HepG2 (cell line): Measurements from ENCODE around the gene CDR2L. TPM values are rescaled to one million over a fixed set of nuclear protein-coding genes. Genes with fewer than 3 reads are reported as not detected.

ENCODE experiments used
- CEBPG ChIP-seq: IDR thresholded peaks from 2 replicates; pipeline ENCODE4 v1.6.1; 2016
- GTF3A ChIP-seq: sonication (generic); formaldehyde crosslinking; conservative IDR thresholded peaks from 2 replicates; pipeline ENCODE4 v1.4.0; 2020; ENCODE audit warnings: mild to moderate bottlenecking, missing genetic modification reagents
- JUNB ChIP-seq: sonication (generic); formaldehyde crosslinking; IDR thresholded peaks from 2 replicates; pipeline ENCODE4 v1.8.0; 2022; ENCODE audit warnings: missing genetic modification reagents, mild to moderate bottlenecking, borderline replicate concordance
- NCOA5 ChIP-seq: sonication (generic); formaldehyde crosslinking; IDR thresholded peaks from 2 replicates; pipeline ENCODE4 v1.4.0; 2020; ENCODE audit warnings: missing genetic modification reagents
- RAD21 ChIP-seq: fragments of 450-650 bp; formaldehyde crosslinking; IDR thresholded peaks from 2 replicates; pipeline ENCODE4 v1.5.0; 2020; ENCODE audit warnings: mild to moderate bottlenecking
- RELA ChIP-seq: sonication (generic); formaldehyde crosslinking; IDR thresholded peaks from 2 replicates; pipeline ENCODE4 v1.4.0; 2020; ENCODE audit warnings: missing genetic modification reagents
- ZFP36 ChIP-seq: fragments of 150-350 bp; IDR thresholded peaks from 2 replicates; pipeline ENCODE4 v1.6.1; 2018; ENCODE audit warnings: borderline replicate concordance, low read length, low read depth; ENCODE audit not compliant: partially characterized antibody
- ZNF713 ChIP-seq: sonication (generic); formaldehyde crosslinking; IDR thresholded peaks from 2 replicates; pipeline ENCODE4 v1.4.0; 2020; ENCODE audit warnings: mild to moderate bottlenecking, missing genetic modification reagents
- ZNF720 ChIP-seq: sonication (generic); formaldehyde crosslinking; IDR thresholded peaks from 2 replicates; pipeline ENCODE4 v1.4.0; 2020; ENCODE audit warnings: missing genetic modification reagents
- ZNF768 ChIP-seq: sonication (generic); formaldehyde crosslinking; IDR thresholded peaks from 2 replicates; pipeline ENCODE4 v1.4.0; 2020; ENCODE audit warnings: missing genetic modification reagents
- polyA plus RNA-seq, 8 experiments: library from polyadenylated mRNA; depleted of rRNA in 3 of 8; stranded (reverse) in 7 of 8; unstranded in 1 of 8; fragments of >200 nt; fragmentation: Illumina TruSeq in 4 of 8; extraction: Trizol in 4 of 8; gene quantifications; 2 replicates each; pipeline versions ENCODE4 v1.2.1 to v1.2.3, GENCODE V29; 2011 to 2016; ENCODE audit warnings: low read depth in 4 of 8, missing spikeins in 1 of 8, mixed read lengths in 1 of 8; ENCODE audit not compliant: insufficient read depth in 1 of 8
- total RNA-seq, 5 experiments: library from RNA; depleted of rRNA; stranded (reverse); fragments of >200 nt; fragmentation: Illumina TruSeq; extraction: Trizol; gene quantifications; 2 replicates each; pipeline ENCODE4 v1.2.3, GENCODE V29; 2016; ENCODE audit warnings: low read depth in 1 of 5
- TF ChIP-seq, protein P1 (sequence below): sonication (generic); formaldehyde crosslinking; IDR thresholded peaks from 2 replicates; pipeline ENCODE4 v1.8.0; 2022; ENCODE audit warnings: mild to moderate bottlenecking, missing genetic modification reagents, borderline replicate concordance
- TF ChIP-seq, protein P2 (sequence below): sonication (generic); formaldehyde crosslinking; IDR thresholded peaks from 2 replicates; pipeline ENCODE4 v1.4.0; 2020; ENCODE audit warnings: mild to moderate bottlenecking, missing genetic modification reagents
- TF ChIP-seq, protein P3 (sequence below): sonication (generic); formaldehyde crosslinking; IDR thresholded peaks from 2 replicates; pipeline ENCODE4 v1.5.0; 2020; ENCODE audit warnings: missing genetic modification reagents, mild to moderate bottlenecking, borderline replicate concordance
- TF ChIP-seq, protein P4 (sequence below): sonication (generic); formaldehyde crosslinking; IDR thresholded peaks from 2 replicates; pipeline ENCODE4 v1.8.0; 2023; ENCODE audit warnings: mild to moderate bottlenecking, missing genetic modification reagents

The CDR2L gene
- total and polyA plus RNA-seq, 2 of the 13 experiments (the other 11 are each of a cell fraction or from before 2014, with no cell fraction given) = 1.9 to 2.1 TPM

DNA sequence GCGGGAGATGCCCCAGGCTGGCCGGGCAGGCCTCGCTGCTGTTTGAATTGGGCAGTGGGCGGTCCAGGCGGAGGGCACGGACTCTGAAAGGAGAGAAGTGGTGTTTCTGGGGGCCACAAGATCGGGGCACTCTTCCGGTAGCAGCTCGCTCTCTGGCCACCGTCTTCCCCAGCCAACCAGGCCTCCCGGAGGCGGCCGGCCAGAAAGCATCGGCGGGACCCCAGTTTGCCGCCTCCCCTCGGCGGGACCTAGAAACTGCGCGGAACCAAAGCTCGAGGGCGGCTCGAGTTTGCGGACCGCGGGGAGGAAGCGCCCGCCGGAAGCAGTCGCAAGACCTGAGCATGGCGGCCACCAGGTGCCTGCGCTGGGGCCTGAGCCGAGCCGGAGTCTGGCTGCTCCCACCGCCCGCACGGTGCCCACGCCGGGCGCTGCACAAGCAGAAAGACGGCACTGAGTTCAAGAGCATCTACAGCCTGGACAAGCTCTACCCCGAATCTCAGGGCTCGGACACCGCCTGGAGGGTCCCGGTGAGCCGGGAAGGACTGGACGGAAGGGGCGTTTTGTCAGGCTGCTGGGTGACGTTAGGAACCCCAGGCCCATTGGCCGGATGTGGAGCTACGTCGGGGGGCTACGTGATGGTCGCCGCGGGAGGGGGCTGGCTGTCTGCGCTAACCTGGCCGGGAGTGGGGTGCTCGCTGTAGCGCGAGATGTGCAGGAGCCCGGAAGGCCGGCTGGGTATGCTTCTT, 25.1 kb downstream of the CDR2L start, which contains the start of gene MRPL58 (continued):
- TF ChIP-seq, protein P1, sequence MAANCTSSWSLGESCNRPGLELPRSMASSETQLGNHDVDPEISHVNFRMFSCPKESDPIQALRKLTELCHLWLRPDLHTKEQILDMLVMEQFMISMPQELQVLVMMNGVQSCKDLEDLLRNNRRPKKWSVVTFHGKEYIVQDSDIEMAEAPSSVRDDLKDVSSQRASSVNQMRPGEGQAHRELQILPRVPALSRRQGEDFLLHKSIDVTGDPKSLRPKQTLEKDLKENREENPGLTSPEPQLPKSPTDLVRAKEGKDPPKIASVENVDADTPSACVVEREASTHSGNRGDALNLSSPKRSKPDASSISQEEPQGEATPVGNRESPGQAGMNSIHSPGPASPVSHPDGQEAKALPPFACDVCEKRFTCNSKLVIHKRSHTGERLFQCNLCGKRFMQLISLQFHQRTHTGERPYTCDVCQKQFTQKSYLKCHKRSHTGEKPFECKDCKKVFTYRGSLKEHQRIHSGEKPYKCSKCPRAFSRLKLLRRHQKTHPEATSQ (CRISPR knock-in tag) = peak; percentile 94
- 0 out of 2 replicates have a peak, but pooled peaks have one; percentile 19 for TF ChIP-seq RELA (CRISPR knock-in tag)
- peak; percentile 48; the same call in 1 of the 2 replicates for TF ChIP-seq NCOA5 (CRISPR knock-in tag)
- peak; percentile 99 for TF ChIP-seq GTF3A (CRISPR knock-in tag)
- no peak for TF ChIP-seq ZFP36
- TF ChIP-seq ZNF720 (CRISPR knock-in tag) = 0 out of 2 replicates have a peak, but pooled peaks have one; percentile 46
- TF ChIP-seq, protein P2, sequence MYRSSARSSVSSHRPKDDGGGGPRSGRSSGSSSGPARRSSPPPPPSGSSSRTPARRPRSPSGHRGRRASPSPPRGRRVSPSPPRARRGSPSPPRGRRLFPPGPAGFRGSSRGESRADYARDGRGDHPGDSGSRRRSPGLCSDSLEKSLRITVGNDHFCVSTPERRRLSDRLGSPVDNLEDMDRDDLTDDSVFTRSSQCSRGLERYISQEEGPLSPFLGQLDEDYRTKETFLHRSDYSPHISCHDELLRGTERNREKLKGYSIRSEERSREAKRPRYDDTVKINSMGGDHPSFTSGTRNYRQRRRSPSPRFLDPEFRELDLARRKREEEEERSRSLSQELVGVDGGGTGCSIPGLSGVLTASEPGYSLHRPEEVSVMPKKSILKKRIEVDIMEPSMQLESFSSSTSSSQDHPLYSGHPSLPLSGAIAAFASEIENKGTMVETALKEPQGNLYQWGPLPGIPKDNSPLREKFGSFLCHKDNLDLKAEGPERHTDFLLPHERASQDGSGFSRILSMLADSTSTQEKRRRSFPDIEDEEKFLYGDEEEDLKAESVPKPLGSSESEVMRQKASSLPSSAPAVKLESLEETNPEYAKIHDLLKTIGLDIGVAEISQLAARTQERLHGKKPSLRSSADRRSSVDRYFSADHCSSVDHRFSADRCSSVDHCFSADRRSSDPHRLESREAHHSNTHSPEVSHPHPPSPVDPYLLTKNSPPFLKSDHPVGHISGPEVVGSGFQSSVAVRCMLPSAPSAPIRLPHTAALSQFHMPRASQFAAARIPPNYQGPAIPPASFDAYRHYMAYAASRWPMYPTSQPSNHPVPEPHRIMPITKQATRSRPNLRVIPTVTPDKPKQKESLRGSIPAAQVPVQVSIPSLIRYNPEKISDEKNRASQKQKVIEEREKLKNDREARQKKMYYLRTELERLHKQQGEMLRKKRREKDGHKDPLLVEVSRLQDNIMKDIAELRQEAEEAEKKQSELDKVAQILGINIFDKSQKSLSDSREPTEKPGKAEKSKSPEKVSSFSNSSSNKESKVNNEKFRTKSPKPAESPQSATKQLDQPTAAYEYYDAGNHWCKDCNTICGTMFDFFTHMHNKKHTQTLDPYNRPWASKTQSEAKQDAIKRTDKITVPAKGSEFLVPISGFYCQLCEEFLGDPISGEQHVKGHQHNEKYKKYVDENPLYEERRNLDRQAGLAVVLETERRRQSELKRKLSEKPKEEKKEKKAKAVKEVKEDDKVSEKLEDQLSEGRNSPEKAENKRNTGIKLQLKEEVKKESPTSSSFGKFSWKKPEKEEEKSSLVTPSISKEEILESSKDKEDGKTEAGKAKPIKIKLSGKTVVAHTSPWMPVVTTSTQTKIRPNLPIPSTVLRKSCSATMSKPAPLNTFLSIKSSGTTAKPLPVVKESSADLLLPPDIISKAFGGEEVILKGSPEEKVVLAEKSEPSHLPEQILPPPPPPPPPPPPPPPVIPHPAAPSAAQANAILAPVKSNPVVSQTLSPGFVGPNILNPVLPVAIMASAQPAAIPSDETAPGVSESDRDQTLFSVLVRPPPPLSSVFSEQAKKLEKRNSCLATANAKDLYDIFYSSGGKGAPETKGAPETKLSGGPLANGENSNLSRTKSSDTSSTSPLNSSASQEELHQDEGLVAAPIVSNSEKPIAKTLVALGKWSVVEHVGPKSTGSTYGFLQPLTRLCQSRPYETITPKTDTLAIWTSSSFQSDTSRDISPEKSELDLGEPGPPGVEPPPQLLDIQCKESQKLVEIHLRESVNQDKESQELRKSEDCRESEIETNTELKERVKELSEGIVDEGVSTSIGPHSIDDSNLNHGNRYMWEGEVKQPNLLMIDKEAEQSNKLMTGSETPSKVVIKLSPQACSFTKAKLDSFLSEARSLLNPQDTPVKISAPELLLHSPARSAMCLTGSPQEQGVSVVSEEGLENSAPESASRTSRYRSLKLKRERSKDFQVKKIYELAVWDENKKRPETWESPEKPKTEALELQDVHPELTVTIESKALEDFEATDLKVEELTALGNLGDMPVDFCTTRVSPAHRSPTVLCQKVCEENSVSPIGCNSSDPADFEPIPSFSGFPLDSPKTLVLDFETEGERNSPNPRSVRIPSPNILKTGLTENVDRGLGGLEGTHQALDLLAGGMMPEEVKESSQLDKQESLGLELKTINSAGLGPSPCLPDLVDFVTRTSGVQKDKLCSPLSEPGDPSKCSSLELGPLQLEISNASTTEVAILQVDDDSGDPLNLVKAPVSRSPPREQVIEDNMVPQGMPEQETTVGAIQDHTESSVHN = no peak
- TF ChIP-seq, protein P3, sequence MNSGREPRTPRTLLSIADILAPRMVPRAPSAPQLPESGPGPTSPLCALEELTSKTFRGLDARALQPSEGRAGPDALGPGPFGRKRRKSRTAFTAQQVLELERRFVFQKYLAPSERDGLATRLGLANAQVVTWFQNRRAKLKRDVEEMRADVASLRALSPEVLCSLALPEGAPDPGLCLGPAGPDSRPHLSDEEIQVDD (CRISPR knock-in tag) = 0 out of 2 replicates have a peak, but pooled peaks have one; percentile 75
- peak; percentile 78 for TF ChIP-seq CEBPG (CRISPR knock-in tag)
- no peak for TF ChIP-seq JUNB (CRISPR knock-in tag)
- peak; percentile 88 for TF ChIP-seq ZNF768
- peak; percentile 80 for TF ChIP-seq RAD21 (CRISPR knock-in tag)
- peak; percentile 97; the same call in 1 of the 2 replicates for TF ChIP-seq ZNF713 (CRISPR knock-in tag)
- TF ChIP-seq, protein P4, sequence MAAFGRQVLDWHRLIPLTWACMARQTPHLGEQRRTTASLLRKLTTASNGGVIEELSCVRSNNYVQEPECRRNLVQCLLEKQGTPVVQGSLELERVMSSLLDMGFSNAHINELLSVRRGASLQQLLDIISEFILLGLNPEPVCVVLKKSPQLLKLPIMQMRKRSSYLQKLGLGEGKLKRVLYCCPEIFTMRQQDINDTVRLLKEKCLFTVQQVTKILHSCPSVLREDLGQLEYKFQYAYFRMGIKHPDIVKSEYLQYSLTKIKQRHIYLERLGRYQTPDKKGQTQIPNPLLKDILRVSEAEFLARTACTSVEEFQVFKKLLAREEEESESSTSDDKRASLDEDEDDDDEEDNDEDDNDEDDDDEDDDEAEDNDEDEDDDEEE (CRISPR knock-in tag) = no peak; the same call in 1 of the 2 replicates
